T-helper 2 cell (primary cell): ENCODE results near the gene TXNDC16.
"Not testable (repeated sequence)": the region's sequence is repeated elsewhere in the genome, so short reads cannot be mapped to it uniquely, and the experiment has no call there.

Source experiments
- DNase-seq, 5 experiments: peaks; one replicate each; pipeline versions ENCODE4 v3.0.0 to v3.0.0-alpha.2; 2012 to 2022
- total RNA-seq, 2 donors: gene quantifications; one replicate each; lab custom pipeline; 2026; lab: John Stamatoyannopoulos, UW

Gene TXNDC16, protein sequence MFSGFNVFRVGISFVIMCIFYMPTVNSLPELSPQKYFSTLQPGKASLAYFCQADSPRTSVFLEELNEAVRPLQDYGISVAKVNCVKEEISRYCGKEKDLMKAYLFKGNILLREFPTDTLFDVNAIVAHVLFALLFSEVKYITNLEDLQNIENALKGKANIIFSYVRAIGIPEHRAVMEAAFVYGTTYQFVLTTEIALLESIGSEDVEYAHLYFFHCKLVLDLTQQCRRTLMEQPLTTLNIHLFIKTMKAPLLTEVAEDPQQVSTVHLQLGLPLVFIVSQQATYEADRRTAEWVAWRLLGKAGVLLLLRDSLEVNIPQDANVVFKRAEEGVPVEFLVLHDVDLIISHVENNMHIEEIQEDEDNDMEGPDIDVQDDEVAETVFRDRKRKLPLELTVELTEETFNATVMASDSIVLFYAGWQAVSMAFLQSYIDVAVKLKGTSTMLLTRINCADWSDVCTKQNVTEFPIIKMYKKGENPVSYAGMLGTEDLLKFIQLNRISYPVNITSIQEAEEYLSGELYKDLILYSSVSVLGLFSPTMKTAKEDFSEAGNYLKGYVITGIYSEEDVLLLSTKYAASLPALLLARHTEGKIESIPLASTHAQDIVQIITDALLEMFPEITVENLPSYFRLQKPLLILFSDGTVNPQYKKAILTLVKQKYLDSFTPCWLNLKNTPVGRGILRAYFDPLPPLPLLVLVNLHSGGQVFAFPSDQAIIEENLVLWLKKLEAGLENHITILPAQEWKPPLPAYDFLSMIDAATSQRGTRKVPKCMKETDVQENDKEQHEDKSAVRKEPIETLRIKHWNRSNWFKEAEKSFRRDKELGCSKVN
- total RNA-seq, result 20.6 to 27.8 reads per million in 2 donors

- DNase-seq, result peak; percentile 97 to 100 (median 100)
Measured at GRCh38 chr14:52552063-52552988, at the start of gene TXNDC16, which contains the start of gene GPR137C. TSS of gene TXNDC16 (minus strand) at chr14:52552505. CDS start at chr14:52543557, 8,948 bp downstream. TSS of gene GPR137C (plus strand) at chr14:52552836. CDS start at chr14:52553148, 312 bp downstream.

DNA sequence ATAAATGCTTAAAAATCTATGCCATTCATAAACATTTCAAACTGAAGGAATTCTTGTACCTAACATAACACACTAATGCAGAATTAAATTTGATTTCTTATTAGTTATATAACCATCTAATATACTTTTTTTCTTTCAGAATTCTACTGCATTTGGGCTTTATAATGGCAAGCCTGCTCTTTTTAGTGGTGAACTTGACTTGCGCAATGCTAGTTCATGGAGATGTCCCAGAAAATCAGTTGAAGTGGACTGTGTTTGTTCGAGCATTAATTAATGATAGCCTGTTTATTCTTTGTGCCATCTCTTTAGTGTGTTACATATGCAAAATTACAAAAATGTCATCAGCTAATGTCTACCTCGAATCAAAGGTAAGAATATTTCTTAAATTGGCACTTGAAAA lies 47.7 kb upstream of the TXNDC16 start:
- DNase-seq, result no peak

- DNase-seq, result no peak
Measured at GRCh38 chr14:52598568-52598967, 46.3 kb upstream of the TXNDC16 start.

DNA sequence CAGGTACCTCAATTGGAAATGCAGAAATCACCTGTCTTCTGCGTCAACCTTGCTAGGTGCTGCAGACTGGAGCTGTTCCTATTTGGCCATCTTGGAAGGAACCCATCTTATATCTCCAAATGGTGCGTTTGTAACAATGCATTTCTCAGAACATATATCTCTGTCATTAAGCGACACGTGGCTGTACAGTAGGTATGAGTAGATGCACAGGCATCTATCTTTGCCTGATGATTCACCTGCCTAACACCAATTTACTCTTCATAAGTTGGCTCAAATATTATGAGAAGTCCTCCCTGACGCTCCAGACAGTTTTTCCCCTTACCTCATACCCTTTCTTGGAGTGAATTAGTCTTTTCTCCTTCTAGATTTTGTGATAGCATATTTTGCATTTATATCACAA lies 44.6 kb upstream of the TXNDC16 start:
- no peak for DNase-seq

- no peak for DNase-seq
Measured at GRCh38 chr14:52596320-52596719, 44.0 kb upstream of the TXNDC16 start.

GRCh38 chr14:52590318-52590717 lies 38.0 kb upstream of the TXNDC16 start:
- no peak for DNase-seq

DNA sequence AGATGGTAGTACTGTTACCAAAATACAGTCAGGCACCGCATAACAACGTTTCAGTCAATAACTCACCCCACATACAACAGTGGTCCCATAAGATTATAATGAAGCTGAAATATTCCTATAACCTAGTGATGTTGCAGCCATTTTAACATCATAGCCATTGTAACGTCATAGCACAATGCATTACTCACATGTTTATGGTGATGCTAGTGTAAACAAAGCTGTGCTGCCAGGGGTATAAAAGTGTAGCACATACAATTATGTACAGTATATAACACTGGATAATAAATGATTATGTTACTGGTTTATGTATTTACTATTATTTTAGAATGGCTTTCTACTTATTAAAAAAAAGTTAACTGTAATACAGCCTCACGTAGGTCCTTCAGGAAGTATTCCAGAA lies 37.3 kb upstream of the TXNDC16 start:
- DNase-seq, result no peak

DNA sequence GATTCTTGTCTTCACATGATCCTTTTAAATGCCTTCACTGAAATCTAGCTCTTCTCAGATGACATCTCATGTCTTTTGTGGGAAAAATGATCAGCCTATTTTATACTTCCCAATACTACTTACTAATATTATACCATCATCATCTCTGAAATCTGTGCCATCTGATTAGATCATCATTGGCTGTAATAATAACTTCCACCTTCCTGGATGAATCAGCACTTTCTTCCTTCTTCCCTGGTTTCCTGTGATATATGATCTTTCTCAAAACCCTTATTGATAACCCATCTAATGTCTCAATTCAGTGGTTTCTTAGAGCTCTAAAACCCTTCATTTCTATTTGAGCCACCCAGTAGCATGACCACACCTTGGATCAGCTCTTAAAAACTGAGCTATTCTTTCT lies 31.2 kb upstream of the TXNDC16 start:
- DNase-seq, result no peak

DNA sequence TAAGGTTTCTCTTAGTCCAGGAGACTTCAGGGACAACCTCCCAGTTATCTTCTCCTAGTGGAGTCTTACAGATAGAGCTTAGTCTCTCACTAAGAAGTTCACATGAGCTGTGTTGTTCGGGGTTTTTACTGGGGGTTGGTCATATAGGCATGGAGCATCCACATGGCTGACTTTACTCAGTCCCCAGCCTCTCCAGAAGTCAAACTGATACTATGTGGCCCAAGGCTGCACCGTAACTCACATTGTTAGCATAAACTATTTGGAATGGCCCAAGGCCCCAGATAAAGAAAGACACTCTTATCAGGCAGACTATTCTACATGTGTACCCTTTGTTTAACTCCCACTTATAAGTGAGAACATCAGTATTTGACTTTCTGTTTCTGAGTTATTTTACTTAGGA lies 23.6 kb upstream of the TXNDC16 start:
- no peak for DNase-seq

- not testable (repeated sequence) for DNase-seq
Measured at GRCh38 chr14:52568454-52568853, 16.1 kb upstream of the TXNDC16 start.

GRCh38 chr14:52563120-52563519 lies 10.8 kb upstream of the TXNDC16 start:
- peak in 1 of 5 experiments; percentile 14 for DNase-seq

DNA sequence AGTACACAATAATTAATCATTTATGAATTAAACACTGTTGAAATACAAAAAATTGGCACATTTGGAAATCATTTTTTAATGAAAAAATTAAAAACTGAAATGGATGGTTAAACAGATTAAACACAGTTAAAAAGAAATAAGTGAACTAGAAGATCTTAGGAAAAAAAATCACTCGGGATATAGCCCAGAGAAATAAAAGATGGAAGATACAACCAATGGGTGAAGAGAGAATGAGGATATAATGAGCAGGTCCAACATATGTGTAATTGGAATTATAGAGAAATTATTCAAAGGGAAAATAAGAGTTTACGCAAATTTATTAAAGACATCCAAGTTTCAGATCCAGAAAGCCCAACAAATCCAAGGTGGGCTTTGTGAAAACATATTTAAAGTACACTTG lies 6.4 kb upstream of the TXNDC16 start:
- DNase-seq, result no peak

DNA sequence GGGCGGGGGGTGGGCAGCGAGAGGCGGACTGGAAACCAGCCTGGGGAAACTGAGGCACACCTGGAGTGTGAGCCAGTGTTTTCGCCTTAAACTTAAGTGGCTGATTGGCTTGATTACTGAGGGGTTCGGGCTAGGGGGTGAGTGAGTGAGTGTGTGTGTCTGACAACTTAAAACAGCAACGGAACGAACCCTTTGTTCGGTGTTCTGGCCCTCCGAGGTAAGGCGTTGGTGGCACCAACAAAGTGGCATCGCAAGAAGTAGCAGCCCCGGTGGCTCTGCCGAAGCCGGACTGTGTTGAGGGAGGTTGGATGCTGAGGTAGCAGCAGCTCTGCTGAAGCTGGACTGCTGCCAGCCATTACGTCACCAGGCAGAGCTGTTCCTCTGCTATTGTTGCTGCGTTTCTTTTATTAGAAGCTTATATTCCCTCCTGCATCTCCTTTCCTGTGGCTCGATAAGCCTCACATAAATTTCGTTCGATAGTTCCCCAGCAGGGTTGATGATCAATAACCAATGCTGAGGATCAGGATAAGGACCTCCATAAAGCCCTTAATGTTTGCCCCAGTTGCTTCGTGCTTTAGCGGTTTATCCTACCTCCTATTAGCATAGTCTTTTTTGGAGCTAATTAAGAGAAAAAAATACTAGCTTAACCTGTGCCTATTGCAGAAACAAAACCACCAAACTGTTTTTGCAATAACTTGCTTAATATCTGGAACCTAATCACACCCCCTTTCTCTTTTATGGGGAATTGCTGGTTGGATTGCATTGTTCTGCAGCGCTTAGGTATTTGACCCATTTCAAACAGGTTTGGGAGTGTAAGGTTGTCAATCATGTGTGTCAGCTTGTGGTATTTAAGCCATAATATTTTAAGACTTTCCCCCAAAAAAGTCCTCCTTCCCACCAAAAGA lies 1.6 kb upstream of the TXNDC16 start:
- DNase-seq, result peak; percentile 55 to 88 (median 69)

GRCh38 chr14:52553002-52553670 lies 831 bp upstream of the TXNDC16 start:
- peak in 4 of 5 experiments; percentile 9 to 73 (median 35) for DNase-seq

GRCh38 chr14:52551696-52552062 lies 626 bp downstream of the TXNDC16 start:
- peak in 1 of 5 experiments; percentile 18 for DNase-seq

DNA sequence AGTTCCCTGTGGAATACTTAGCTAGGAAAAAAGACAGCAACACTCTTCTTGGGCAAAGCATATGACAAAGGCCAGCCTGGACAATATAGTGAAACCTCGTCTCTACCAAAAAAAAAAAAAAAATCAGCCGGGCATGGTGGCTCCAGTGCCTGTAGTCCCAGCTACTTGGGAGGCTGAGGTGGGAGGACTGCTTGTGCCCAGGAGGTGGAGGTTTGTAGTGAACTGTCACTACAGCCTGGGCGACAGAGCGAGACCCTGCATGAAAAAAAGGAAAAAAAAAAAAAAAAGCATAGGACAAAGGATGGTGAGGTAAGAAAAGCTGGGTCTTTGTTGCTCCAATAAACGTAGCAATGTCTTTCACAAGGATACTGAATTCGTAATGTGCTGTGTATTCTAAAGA lies 1.1 kb downstream of the TXNDC16 start:
- DNase-seq, result no peak

GRCh38 chr14:52550661-52551060 lies 1.6 kb downstream of the TXNDC16 start:
- peak in 1 of 5 experiments; percentile 11 for DNase-seq

- no peak for DNase-seq
Measured at GRCh38 chr14:52547526-52547925, 4.8 kb downstream of the TXNDC16 start.

- no peak for DNase-seq
Measured at GRCh38 chr14:52547027-52547426, 5.3 kb downstream of the TXNDC16 start.

GRCh38 chr14:52546318-52546670 lies 6.0 kb downstream of the TXNDC16 start:
- DNase-seq, result no peak
